SJSA1 (cell line): ENCODE results near the gene IKZF2. TPM values are rescaled to one million over a fixed set of nuclear protein-coding genes. Genes with fewer than 3 reads are reported as not detected.

Source experiments
- DNase-seq, 2 experiments: peaks; one replicate each; pipeline ENCODE4 v3.0.0-alpha.2; 2015 to 2020; ENCODE audit warnings: low spot score in 2 of 2, low read depth in 1 of 2
- H3K27ac ChIP-seq: fragments of 250-450 bp; sonication (Bioruptor Pico); 2 replicates; pipeline ENCODE4 v1.5.1; 2020; ENCODE audit warnings: mild to moderate bottlenecking, moderate library complexity
- H3K27me3 ChIP-seq: fragments of 250-450 bp; sonication (Bioruptor Pico); replicated peaks from 2 replicates; pipeline ENCODE4 v1.5.1; 2020; ENCODE audit warnings: mild to moderate bottlenecking, moderate library complexity
- H3K36me3 ChIP-seq: fragments of 250-450 bp; sonication (Bioruptor Pico); 2 replicates; pipeline ENCODE4 v1.5.1; 2020; ENCODE audit warnings: mild to moderate bottlenecking
- H3K4me1 ChIP-seq: fragments of 250-450 bp; sonication (Bioruptor Pico); replicated peaks from 2 replicates; pipeline ENCODE4 v1.6.1; 2021; ENCODE audit warnings: mild to moderate bottlenecking
- H3K4me3 ChIP-seq: fragments of 250-450 bp; sonication (Bioruptor Pico); 2 replicates; pipeline ENCODE4 v1.5.1; 2020; ENCODE audit warnings: mild to moderate bottlenecking
- H3K9me3 ChIP-seq: fragments of 250-450 bp; sonication (Bioruptor Pico); replicated peaks from 2 replicates; pipeline ENCODE4 v1.5.1; 2020; ENCODE audit warnings: mild to moderate bottlenecking
- total RNA-seq: library from RNA; depleted of rRNA; stranded (reverse); fragments of >200 nt; shearing (Covaris generic); gene quantifications from 2 replicates; pipeline ENCODE4 v1.2.3, GENCODE V29; 2014

The IKZF2 gene
- total RNA-seq, 1 experiment from 2014 or later, result 6.5 TPM

GRCh38 chr2:213078686-213079085 is 72.7 kb downstream of the IKZF2 start:
- Histone ChIP-seq H3K4me1 (no peaks in the 10 kb centered on the region), H3K36me3 (no peaks in the 10 kb centered on the region), H3K4me3 (no peak overlapping the region), H3K9me3 (no peaks in the 10 kb centered on the region), H3K27ac (no peak overlapping the region), H3K27me3 (no peaks in the 10 kb centered on the region)
- DNase-seq, result no peak

- H3K27me3 ChIP-seq, result no peaks in the 10 kb centered on the region
- no peak overlapping the region for H3K27ac ChIP-seq
- no peaks in the 10 kb centered on the region for H3K36me3 ChIP-seq
- no peak overlapping the region for H3K4me3 ChIP-seq
- H3K9me3 ChIP-seq, result no peaks in the 10 kb centered on the region
- H3K4me1 ChIP-seq, result no peaks in the 10 kb centered on the region
- no peak for DNase-seq
Measured at GRCh38 chr2:213069531-213069930, 81.9 kb downstream of the IKZF2 start.

- H3K27ac ChIP-seq, result no peak overlapping the region
- no peaks in the 10 kb centered on the region for H3K4me1 ChIP-seq
- H3K9me3 ChIP-seq, result no peaks in the 10 kb centered on the region
- no peaks in the 10 kb centered on the region for H3K36me3 ChIP-seq
- no peak for DNase-seq
- H3K27me3 ChIP-seq, result no peaks in the 10 kb centered on the region
- no peak overlapping the region for H3K4me3 ChIP-seq
Measured at GRCh38 chr2:213068676-213069359, 82.6 kb downstream of the IKZF2 start.

GRCh38 chr2:213067888-213068287 is 83.5 kb downstream of the IKZF2 start:
- H3K36me3 ChIP-seq, result no peaks in the 10 kb centered on the region
- H3K27ac ChIP-seq, result no peak overlapping the region
- no peaks in the 10 kb centered on the region for H3K27me3 ChIP-seq
- H3K4me3 ChIP-seq, result no peak overlapping the region
- H3K4me1 ChIP-seq, result no peaks in the 10 kb centered on the region
- no peaks in the 10 kb centered on the region for H3K9me3 ChIP-seq
- DNase-seq, result no peak

DNA sequence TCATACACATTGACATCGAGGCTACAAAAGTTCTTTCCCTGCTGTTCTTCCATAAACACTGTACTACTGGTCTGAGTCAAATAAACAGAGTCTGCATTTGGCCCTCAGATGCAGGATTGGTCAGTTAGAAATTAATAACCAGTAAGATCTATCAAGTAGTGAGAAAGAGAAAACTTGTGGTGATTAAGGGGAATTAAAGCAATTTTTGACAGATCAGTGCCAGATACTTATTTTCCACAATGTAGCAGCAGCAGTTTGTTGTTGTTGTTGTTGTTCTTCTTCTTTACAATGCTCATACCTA is 85.0 kb downstream of the IKZF2 start:
- H3K27ac ChIP-seq, result no peak overlapping the region
- H3K4me3 ChIP-seq, result no peak overlapping the region
- H3K4me1 ChIP-seq, result no peaks in the 10 kb centered on the region
- DNase-seq, result no peak
- no peaks in the 10 kb centered on the region for H3K36me3 ChIP-seq
- H3K9me3 ChIP-seq, result no peaks in the 10 kb centered on the region
- H3K27me3 ChIP-seq, result no peaks in the 10 kb centered on the region

- no peak overlapping the region for H3K4me3 ChIP-seq
- H3K4me1 ChIP-seq, result no peaks in the 10 kb centered on the region
- DNase-seq, result no peak
- H3K9me3 ChIP-seq, result no peaks in the 10 kb centered on the region
- no peak overlapping the region for H3K27ac ChIP-seq
- H3K27me3 ChIP-seq, result no peaks in the 10 kb centered on the region
- no peaks in the 10 kb centered on the region for H3K36me3 ChIP-seq
Measured at GRCh38 chr2:213065583-213066442, 85.6 kb downstream of the IKZF2 start.

DNA sequence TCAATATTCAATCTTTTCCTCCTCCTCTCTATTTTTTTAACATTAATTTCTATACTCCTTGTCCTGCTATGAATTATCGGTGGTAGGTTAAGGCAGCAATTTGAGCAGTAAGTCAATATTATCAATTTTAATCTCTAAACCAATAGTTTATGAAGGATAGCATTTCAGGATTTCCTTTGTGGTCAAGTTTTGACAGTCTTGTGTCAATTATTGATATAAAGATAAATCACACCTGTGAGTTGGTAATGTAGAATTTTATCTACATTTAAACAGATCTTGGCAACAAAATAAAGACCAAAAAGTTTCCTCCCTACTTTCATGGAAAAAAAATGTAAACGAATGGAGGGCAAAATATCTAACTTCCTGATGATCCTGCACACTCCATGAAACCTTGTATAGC is 87.3 kb downstream of the IKZF2 start:
- Histone ChIP-seq H3K36me3 (no peaks in the 10 kb centered on the region), H3K4me1 (no peaks in the 10 kb centered on the region), H3K27me3 (no peaks in the 10 kb centered on the region), H3K27ac (no peak overlapping the region), H3K9me3 (no peaks in the 10 kb centered on the region), H3K4me3 (no peak overlapping the region)
- no peak for DNase-seq

- H3K4me1 ChIP-seq, result no peaks in the 10 kb centered on the region
- no peaks in the 10 kb centered on the region for H3K9me3 ChIP-seq
- no peak overlapping the region for H3K4me3 ChIP-seq
- no peaks in the 10 kb centered on the region for H3K36me3 ChIP-seq
- no peak for DNase-seq
- H3K27me3 ChIP-seq, result no peaks in the 10 kb centered on the region
- H3K27ac ChIP-seq, result no peak overlapping the region
Measured at GRCh38 chr2:213057977-213058376, 93.4 kb downstream of the IKZF2 start.

DNA sequence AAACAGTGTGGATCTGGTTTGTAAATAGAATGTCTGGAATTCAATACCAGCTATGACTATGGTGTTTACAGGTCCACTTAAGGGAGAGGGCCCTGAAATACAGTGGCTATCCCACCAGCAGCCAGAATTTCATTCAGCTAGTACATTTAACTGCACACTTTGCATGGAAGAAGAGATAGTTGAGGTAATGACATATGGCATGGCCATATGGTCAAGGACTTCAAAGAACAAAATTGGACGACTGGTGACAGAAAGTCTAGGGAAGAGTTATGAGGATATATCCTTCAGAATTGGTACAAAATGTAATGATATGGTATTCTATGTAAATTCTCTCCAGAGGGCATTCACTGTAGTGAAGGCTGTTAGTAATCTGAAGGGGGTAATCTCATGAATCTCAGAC is 105.0 kb downstream of the IKZF2 start:
- H3K9me3 ChIP-seq, result no peaks in the 10 kb centered on the region
- no peaks in the 10 kb centered on the region for H3K4me1 ChIP-seq
- DNase-seq, result no peak
- no peaks in the 10 kb centered on the region for H3K36me3 ChIP-seq
- no peak overlapping the region for H3K27ac ChIP-seq
- H3K27me3 ChIP-seq, result no peaks in the 10 kb centered on the region
- no peak overlapping the region for H3K4me3 ChIP-seq

DNA sequence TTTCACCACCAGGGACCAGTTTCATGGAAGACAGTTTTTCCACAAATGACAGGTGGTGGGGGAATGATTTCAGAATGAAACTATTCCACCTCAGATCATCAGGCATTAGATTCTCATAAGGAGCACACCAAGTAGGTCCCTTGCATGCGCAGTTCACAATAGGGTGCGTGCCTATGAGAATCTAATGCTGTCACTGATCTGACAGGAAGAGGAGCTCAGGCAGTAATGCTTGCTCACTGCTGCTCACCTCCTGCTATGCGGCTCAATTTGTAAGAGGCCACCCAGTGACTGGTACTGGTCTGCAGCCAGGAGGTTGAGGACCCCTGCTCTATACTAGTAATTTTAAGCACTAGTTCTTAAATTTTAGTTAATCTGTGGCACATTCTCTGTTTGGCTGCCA is 107.8 kb downstream of the IKZF2 start:
- no peaks in the 10 kb centered on the region for H3K4me1 ChIP-seq
- H3K27ac ChIP-seq, result no peak overlapping the region
- H3K36me3 ChIP-seq, result no peaks in the 10 kb centered on the region
- no peaks in the 10 kb centered on the region for H3K27me3 ChIP-seq
- H3K4me3 ChIP-seq, result no peak overlapping the region
- H3K9me3 ChIP-seq, result no peaks in the 10 kb centered on the region
- DNase-seq, result no peak

- H3K27ac ChIP-seq, result no peak overlapping the region
- no peak overlapping the region for H3K4me3 ChIP-seq
- no peaks in the 10 kb centered on the region for H3K9me3 ChIP-seq
- DNase-seq, result no peak
- H3K4me1 ChIP-seq, result no peaks in the 10 kb centered on the region
- no peaks in the 10 kb centered on the region for H3K36me3 ChIP-seq
- no peaks in the 10 kb centered on the region for H3K27me3 ChIP-seq
Measured at GRCh38 chr2:213042262-213042661, 109.2 kb downstream of the IKZF2 start.

DNA sequence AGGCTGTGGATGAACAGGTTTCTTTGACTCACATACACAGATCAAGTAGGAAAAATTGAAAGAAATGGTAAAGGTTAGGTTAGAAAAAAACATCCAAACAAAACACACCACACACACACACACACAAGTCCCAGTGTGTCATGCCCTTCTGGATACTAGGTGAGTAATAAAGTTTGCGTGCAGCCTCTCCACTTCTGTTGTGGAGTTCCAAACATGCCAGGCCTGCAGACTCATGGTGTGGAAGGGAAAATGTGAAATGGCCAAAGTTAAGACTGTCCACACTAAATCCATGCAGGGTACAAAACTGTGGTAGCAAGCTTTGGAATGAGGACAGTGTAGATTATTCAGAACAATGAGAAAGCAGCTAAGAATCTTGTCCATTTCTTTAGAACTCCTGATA is 114.6 kb downstream of the IKZF2 start:
- Histone ChIP-seq H3K9me3 (no peaks in the 10 kb centered on the region), H3K36me3 (no peaks in the 10 kb centered on the region), H3K4me1 (no peaks in the 10 kb centered on the region), H3K4me3 (no peak overlapping the region), H3K27ac (no peak overlapping the region), H3K27me3 (no peaks in the 10 kb centered on the region)
- DNase-seq, result peak in 1 of 2 experiments; percentile 8

DNA sequence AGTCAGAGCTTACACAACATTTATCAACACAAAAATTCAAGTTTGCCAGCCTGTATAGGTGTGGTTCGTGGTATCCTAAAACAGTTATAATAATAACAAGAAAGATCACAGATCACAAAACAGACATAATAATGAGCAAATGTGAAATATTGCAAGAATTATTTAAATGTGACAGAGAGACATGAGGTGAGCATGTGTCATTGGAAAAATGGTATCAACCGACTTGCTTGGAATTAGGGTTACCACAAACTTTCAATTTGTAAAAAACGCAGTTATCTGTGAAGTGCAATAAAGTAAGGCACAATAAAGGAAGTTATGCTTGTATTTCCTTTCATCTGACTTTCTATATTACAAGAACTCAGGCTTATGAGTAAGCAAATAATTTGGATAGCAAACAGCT is 116.8 kb downstream of the IKZF2 start:
- no peaks in the 10 kb centered on the region for H3K9me3 ChIP-seq
- no peaks in the 10 kb centered on the region for H3K4me1 ChIP-seq
- no peaks in the 10 kb centered on the region for H3K27me3 ChIP-seq
- no peak overlapping the region for H3K27ac ChIP-seq
- DNase-seq, result no peak
- no peaks in the 10 kb centered on the region for H3K36me3 ChIP-seq
- H3K4me3 ChIP-seq, result no peak overlapping the region

DNA sequence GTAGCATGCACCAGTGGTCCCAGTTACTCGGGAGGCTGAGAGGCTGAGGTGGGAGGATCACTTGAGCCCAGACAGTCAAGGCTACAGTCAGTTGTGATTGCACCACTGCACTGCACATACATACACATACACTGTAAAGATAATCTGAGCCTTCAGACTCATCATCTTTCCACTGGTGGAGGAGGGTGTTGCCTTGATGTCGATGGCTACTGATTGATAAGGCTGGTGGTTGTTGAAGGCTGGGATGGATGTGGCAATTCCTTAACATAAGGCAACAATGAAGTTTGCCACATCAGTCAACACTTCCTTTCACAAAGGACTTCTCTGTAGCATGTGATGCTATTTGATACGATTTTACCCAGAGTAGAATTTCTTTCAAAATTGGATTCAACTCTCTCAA is 118.8 kb downstream of the IKZF2 start:
- Histone ChIP-seq H3K36me3 (no peaks in the 10 kb centered on the region), H3K9me3 (no peaks in the 10 kb centered on the region), H3K27me3 (no peaks in the 10 kb centered on the region), H3K4me1 (no peaks in the 10 kb centered on the region), H3K4me3 (no peak overlapping the region), H3K27ac (no peak overlapping the region)
- no peak for DNase-seq
